ENCODE results near the gene ARHGEF16. TPM values are rescaled to one million over a fixed set of nuclear protein-coding genes. Genes with fewer than 3 reads are reported as not detected.

The ARHGEF16 gene
- total RNA-seq, 1 experiment from 2014 or later: 25.1 TPM

DNA sequence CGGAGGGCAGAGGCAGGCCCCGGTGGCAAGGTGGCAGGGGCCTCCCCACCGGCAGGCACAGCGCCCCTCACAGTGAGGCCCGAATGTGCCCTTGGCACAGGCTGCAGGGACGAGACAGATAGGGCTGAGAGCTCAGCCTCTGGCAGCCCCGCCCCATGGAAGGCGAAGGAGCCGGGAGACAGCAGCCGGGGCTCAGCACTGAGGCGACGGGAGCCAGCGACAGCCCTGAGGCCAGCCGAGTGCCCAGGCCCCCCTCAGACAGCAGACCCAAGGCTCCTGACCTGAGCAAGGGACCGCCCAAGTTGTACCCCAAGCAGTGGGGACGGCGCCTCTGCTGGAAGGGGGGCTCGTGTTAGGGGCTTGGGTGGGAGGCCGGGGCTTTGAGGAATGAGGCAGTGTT, 43.1 kb downstream of the ARHGEF16 start:
- H3K79me2 ChIP-seq (ENCODE audit: low read depth): no peaks in the 10 kb centered on the region
- H3K4me3 ChIP-seq: no peak overlapping the region
- no peaks in the 10 kb centered on the region for H3K9me2 ChIP-seq (ENCODE audit: insufficient read depth)
- H3K36me3 ChIP-seq (ENCODE audit: low read depth): no peaks in the 10 kb centered on the region
- peaks cover 11% of the 10 kb centered on the region for H3K4me1 ChIP-seq (replicated peaks; ENCODE audit: insufficient read depth)
- CTCF ChIA-PET: no interaction called here
- H3K27ac ChIP-seq: no peak overlapping the region
- no peaks in the 10 kb centered on the region for H3K9me3 ChIP-seq (ENCODE audit: insufficient read depth, low read depth)
- H3K27me3 ChIP-seq (ENCODE audit: insufficient read depth, low read depth): no peaks in the 10 kb centered on the region
- POLR2A ChIA-PET (ENCODE audit: unreplicated experiment): no interaction called here
- H2AFZ ChIP-seq: no peak overlapping the region
- peaks cover 5% of the 10 kb centered on the region; the same call in 1 of the 2 replicates for H4K20me1 ChIP-seq (ENCODE audit: insufficient read depth)
- H3K4me2 ChIP-seq: no peak overlapping the region
- no peak for DNase-seq
- TF ChIP-seq, protein P1, sequence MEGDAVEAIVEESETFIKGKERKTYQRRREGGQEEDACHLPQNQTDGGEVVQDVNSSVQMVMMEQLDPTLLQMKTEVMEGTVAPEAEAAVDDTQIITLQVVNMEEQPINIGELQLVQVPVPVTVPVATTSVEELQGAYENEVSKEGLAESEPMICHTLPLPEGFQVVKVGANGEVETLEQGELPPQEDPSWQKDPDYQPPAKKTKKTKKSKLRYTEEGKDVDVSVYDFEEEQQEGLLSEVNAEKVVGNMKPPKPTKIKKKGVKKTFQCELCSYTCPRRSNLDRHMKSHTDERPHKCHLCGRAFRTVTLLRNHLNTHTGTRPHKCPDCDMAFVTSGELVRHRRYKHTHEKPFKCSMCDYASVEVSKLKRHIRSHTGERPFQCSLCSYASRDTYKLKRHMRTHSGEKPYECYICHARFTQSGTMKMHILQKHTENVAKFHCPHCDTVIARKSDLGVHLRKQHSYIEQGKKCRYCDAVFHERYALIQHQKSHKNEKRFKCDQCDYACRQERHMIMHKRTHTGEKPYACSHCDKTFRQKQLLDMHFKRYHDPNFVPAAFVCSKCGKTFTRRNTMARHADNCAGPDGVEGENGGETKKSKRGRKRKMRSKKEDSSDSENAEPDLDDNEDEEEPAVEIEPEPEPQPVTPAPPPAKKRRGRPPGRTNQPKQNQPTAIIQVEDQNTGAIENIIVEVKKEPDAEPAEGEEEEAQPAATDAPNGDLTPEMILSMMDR (conservative IDR thresholded peaks at IDR 0.05): no peak
- no peak for TF ChIP-seq EZH2 (IDR thresholded peaks at IDR 0.05; ENCODE audit: low read depth)
- peaks cover 5% of the 10 kb centered on the region; the same call in 1 of the 2 replicates for H3F3A ChIP-seq (ENCODE audit: insufficient read depth, low read depth)
- intact Hi-C loops (cut with micrococcal nuclease; ENCODE audit: unreplicated experiment): no loop called here
- BruUV-seq (replicated peaks): no TSS peak

DNA sequence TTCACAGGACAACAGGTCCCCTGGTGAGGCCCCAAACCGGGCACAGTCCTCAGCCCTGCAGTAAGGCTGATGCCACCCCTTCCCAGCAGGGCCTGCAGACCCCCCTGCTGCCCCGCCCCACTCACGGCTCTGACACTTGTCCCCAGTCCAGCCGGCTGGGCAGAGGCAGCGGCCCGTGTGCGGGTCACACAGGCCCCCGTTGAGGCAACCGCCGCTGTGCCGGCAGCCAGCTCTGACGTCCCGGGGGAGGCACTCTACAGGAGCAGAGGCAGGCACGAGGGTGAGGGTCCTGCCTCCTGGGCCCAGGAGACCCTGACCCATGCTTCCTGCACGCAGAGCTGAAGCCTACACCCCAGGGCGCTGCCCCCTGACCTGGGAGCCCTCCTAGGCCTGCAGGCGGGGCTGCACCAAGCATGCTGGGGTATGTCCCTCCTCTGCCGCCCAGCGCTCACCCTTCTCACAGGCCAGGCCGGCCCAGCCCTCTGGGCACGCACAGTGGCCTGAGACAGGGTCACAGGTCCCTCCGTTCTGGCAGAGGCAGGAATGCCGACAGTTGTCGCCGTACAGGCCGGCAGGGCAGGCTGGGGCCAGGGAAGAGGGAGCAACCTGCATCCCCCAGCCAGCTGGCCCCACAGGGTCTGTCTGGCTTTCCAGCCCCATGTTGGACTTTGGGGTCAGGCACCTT, 43.9 kb downstream of the ARHGEF16 start:
- BruUV-seq (replicated peaks): no TSS peak

DNA sequence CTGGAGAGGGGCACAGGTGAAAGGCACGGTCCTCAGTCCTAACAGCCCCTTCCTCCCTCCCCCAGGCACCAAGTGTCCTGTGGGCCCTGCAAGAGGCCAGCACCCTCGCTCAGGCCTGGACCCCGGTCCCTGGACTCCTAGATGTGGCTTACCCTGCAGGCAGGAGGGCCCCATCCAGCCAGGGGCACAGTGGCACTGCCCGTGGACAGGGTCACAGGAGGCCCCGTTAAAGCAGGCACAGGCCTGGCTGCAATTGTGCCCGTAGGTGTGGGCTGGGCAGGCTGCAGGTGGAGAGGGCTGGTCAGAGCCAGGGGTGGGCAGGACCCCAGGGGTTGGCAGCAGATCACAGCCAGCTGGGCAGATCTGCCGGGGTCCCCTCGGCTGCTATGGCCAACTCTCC, 44.5 kb downstream of the ARHGEF16 start:
- DNase-seq: no peak
- POLR2A ChIA-PET (ENCODE audit: unreplicated experiment): no interaction called here
- Histone ChIP-seq H3K9me3 (ENCODE audit: insufficient read depth, low read depth) (no peaks in the 10 kb centered on the region), H4K20me1 (ENCODE audit: insufficient read depth) (peaks cover 5% of the 10 kb centered on the region; the same call in 1 of the 2 replicates), H3K27ac (no peak overlapping the region), H3K4me2 (no peak overlapping the region), H3K79me2 (ENCODE audit: low read depth) (no peaks in the 10 kb centered on the region), H3F3A (ENCODE audit: insufficient read depth, low read depth) (peaks cover 13% of the 10 kb centered on the region; the same call in 1 of the 2 replicates), H3K4me1 (replicated peaks; ENCODE audit: insufficient read depth) (peaks cover 13% of the 10 kb centered on the region), H2AFZ (no peak overlapping the region), H3K27me3 (ENCODE audit: insufficient read depth, low read depth) (no peaks in the 10 kb centered on the region), H3K4me3 (no peak overlapping the region), H3K36me3 (ENCODE audit: low read depth) (no peaks in the 10 kb centered on the region), H3K9me2 (ENCODE audit: insufficient read depth) (no peaks in the 10 kb centered on the region)
- TF ChIP-seq EZH2 (IDR thresholded peaks at IDR 0.05; ENCODE audit: low read depth): no peak
- TF ChIP-seq, protein P1 (conservative IDR thresholded peaks at IDR 0.05): no peak
- intact Hi-C loops (cut with micrococcal nuclease; ENCODE audit: unreplicated experiment): no loop called here
- CTCF ChIA-PET: no interaction called here
- BruUV-seq (replicated peaks): no TSS peak

More for the DNA sequence above, 43.9 kb downstream of the ARHGEF16 start:
- DNase-seq: no peak
- ChIA-PET POLR2A (ENCODE audit: unreplicated experiment) (no interaction called here), CTCF (no interaction called here)
- intact Hi-C loops (cut with micrococcal nuclease; ENCODE audit: unreplicated experiment): no loop called here
- Histone ChIP-seq H3K4me1 (replicated peaks; ENCODE audit: insufficient read depth) (peaks cover 10% of the 10 kb centered on the region), H3K79me2 (ENCODE audit: low read depth) (no peaks in the 10 kb centered on the region), H3K36me3 (ENCODE audit: low read depth) (no peaks in the 10 kb centered on the region), H3F3A (ENCODE audit: insufficient read depth, low read depth) (peaks cover 8% of the 10 kb centered on the region; the same call in 1 of the 2 replicates), H3K9me3 (ENCODE audit: insufficient read depth, low read depth) (no peaks in the 10 kb centered on the region), H2AFZ (no peak overlapping the region), H3K4me3 (no peak overlapping the region), H4K20me1 (ENCODE audit: insufficient read depth) (peaks cover 5% of the 10 kb centered on the region; the same call in 1 of the 2 replicates), H3K4me2 (no peak overlapping the region), H3K27ac (no peak overlapping the region), H3K9me2 (ENCODE audit: insufficient read depth) (no peaks in the 10 kb centered on the region), H3K27me3 (ENCODE audit: insufficient read depth, low read depth) (no peaks in the 10 kb centered on the region)
- TF ChIP-seq, protein P1 (conservative IDR thresholded peaks at IDR 0.05): no peak
- no peak for TF ChIP-seq EZH2 (IDR thresholded peaks at IDR 0.05; ENCODE audit: low read depth)

All from PC-9 (cell line).